ENCODE data around the gene SEMA3C.

SEMA3C gene

GRCh38 chr7:80790877-80791276 lies 128.0 kb downstream of the SEMA3C start:
- no peak for TF ChIP-seq CTCF (IDR thresholded peaks at IDR 0.05)

GRCh38 chr7:80787721-80788120 lies 131.1 kb downstream of the SEMA3C start:
- TF ChIP-seq CTCF (IDR thresholded peaks at IDR 0.05), result no peak

- no peak for TF ChIP-seq CTCF (IDR thresholded peaks at IDR 0.05)
Observed at GRCh38 chr7:80785961-80786536, 132.8 kb downstream of the SEMA3C start.

- TF ChIP-seq CTCF (IDR thresholded peaks at IDR 0.05), result no peak
Observed at GRCh38 chr7:80785276-80785675, 133.6 kb downstream of the SEMA3C start.

GRCh38 chr7:80783678-80784327 lies 135.0 kb downstream of the SEMA3C start:
- TF ChIP-seq CTCF (IDR thresholded peaks at IDR 0.05), result no peak

- no peak for TF ChIP-seq CTCF (IDR thresholded peaks at IDR 0.05)
Observed at GRCh38 chr7:80783186-80783677, 135.6 kb downstream of the SEMA3C start.

- TF ChIP-seq CTCF (IDR thresholded peaks at IDR 0.05), result no peak
Observed at GRCh38 chr7:80781561-80781979, 137.3 kb downstream of the SEMA3C start.
